Lung (tissue), 12 donors: ENCODE data around the gene SCGB1A1. TPM values are rescaled to one million over a fixed set of nuclear protein-coding genes. Genes with fewer than 3 reads are reported as not detected.
A peak's percentile ranks its signal among the peaks of the same experiment; 100 is the strongest.

Experiments
- ATAC-seq: fragments of 200-7000 bp; cut with Tn5 transposase; one replicate; pipeline ENCODE4 v1.9.1; 2020; ENCODE audit warnings: moderate number of reproducible peaks; ENCODE audit not compliant: insufficient read depth, low FRiP score
- DNase-seq, 3 donors: peaks; one replicate each; pipeline ENCODE4 v3.0.0-alpha.2; 2013 to 2017
- H3K27ac ChIP-seq, 2 donors: one replicate each; pipeline ENCODE4 v1.5.1; 2013; ENCODE audit warnings: mild to moderate bottlenecking in 2 of 2, moderate library complexity in 2 of 2, control low read depth in 1 of 2, inconsistent platforms in 1 of 2, low read depth in 1 of 2, low read length in 1 of 2
- H3K27me3 ChIP-seq, 3 donors: one replicate each; pipeline ENCODE4 v1.5.1; 2013; ENCODE audit warnings: low read length in 2 of 3; ENCODE audit not compliant: control insufficient read depth in 3 of 3, insufficient read depth in 3 of 3
- H3K36me3 ChIP-seq, 4 donors: one replicate each; pipeline ENCODE4 v1.5.1; 2013; ENCODE audit warnings: low read length in 4 of 4, mild to moderate bottlenecking in 1 of 4, moderate library complexity in 1 of 4; ENCODE audit not compliant: control insufficient read depth in 4 of 4, insufficient read depth in 4 of 4
- H3K4me1 ChIP-seq, 5 donors: one replicate each; pipeline ENCODE4 v1.5.1; 2013; ENCODE audit warnings: low read length in 5 of 5, mild to moderate bottlenecking in 2 of 5, moderate library complexity in 1 of 5; ENCODE audit not compliant: control insufficient read depth in 5 of 5, insufficient read depth in 5 of 5
- H3K4me3 ChIP-seq: one replicate; pipeline ENCODE4 v1.5.1; 2013; ENCODE audit warnings: mild to moderate bottlenecking, control low read depth, moderate library complexity
- H3K9ac ChIP-seq, 2 donors: one replicate each; pipeline ENCODE4 v1.5.1; 2013; ENCODE audit warnings: low read length in 2 of 2, control low read depth in 1 of 2; ENCODE audit not compliant: insufficient read depth in 1 of 2
- H3K9me3 ChIP-seq, 4 donors: one replicate each; pipeline ENCODE4 v1.5.1; 2013; ENCODE audit warnings: low read length in 3 of 4, mild to moderate bottlenecking in 1 of 4, moderate library complexity in 1 of 4; ENCODE audit not compliant: control insufficient read depth in 4 of 4, insufficient read depth in 3 of 4
- CTCF ChIP-seq: IDR thresholded peaks from 2 replicates; pipeline ENCODE4 v1.5.1; 2012; ENCODE audit warnings: mild to moderate bottlenecking; ENCODE audit errors: control extremely low read depth, extremely low read depth
- WGBS, 2 donors: extraction: QIAGEN DNeasy Blood & Tissue Kit; methylation state at CpG; one replicate each; pipeline ENCODE4 v1.1.7; 2013; 5-methylcytosine and 5-hydroxymethylcytosine counted together
- polyA plus RNA-seq, 2 donors: library from polyadenylated mRNA; stranded (reverse); fragments of 200-250 nt; gene quantifications; one replicate each; pipeline ENCODE4 v1.2.1, GENCODE V29; 2013
- total RNA-seq, 2 donors: library from RNA; depleted of rRNA in 1 of 2; stranded (reverse); fragments of >200 nt in 1 of 2; gene quantifications; one replicate each; pipeline ENCODE4 v1.2.1, GENCODE V29; 2014 to 2021
- donor health status: control.
- donor health status: control.
- donor health status: Bipolar disorder and iron deficiency.
- donor health status: healthy.
- donor health status: DM: yes; HTN: yes; CAD: no.

Gene SCGB1A1
- total and polyA plus RNA-seq, 4 donors = 16.0 to 6,099 (median 3,995) TPM

- 44 to 53% methylated on average over 20 to 22 of the region's 22 CpGs for WGBS, 2 donors
- H3K9ac ChIP-seq = peak overlapping the region in 1 of 2 donors; percentile 36
- H3K4me1 ChIP-seq = peaks cover 10 to 83% (median 36%) of the 10 kb centered on the region in 5 donors
These were observed 20.5 kb upstream of the SCGB1A1 start for GRCh38 chr11:62398011-62398994.

DNA sequence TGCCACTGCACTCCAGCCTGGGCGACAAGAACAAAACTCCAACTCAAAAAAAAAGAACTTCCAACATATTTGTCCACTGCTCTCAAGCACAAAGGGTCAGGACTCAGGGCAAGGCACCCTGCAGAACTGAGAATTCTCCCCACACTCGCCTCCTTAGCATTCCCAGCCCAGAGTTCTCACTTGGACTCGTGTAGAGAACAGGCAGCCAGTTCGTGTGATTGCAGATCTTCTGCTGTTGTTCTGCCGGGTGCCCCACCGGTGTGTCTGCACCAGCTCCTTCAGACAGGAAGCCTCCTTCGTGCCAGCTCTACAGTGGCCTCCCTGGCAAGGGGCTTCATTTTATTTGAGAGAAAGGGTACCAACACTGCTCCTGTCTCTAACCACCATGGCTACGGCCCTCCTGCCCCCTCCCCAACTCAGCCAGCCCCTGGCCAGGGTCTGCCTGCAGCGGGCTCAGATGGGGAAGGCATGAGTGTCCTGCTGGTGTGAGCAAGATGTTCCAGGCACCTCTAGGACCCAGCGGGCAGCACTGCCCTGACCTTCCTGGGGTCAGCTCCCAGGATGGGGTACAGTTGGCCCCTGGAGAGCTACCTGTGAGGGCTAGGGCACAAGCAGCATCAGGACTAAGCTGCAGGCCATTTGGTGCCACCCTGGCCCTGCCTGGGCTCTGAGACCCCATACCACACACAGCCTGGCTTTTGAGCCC is 19.5 kb upstream of the SCGB1A1 start:
- 59 to 61% methylated on average over 10 of the region's 10 CpGs for WGBS, 2 donors
- Histone ChIP-seq H3K27me3 (no peaks in the 10 kb centered on the region), H3K9me3 (no peaks in the 10 kb centered on the region), H3K4me1 (peaks cover 10 to 85% (median 36%) of the 10 kb centered on the region in 5 donors), H3K27ac (peak overlapping the region in 1 of 2 donors; percentile 73), H3K9ac (peak overlapping the region in 1 of 2 donors; percentile 55), H3K36me3 (no peaks in the 10 kb centered on the region), H3K4me3 (no peak overlapping the region)
- ATAC-seq (no peak), DNase-seq (no peak)
- TF ChIP-seq CTCF = no peak

More at GRCh38 chr11:62398011-62398994, 20.5 kb upstream of the SCGB1A1 start:
- TF ChIP-seq CTCF = no peak
- H3K9me3 ChIP-seq = no peaks in the 10 kb centered on the region
- H3K36me3 ChIP-seq = no peaks in the 10 kb centered on the region
- H3K27ac ChIP-seq = peak overlapping the region in 1 of 2 donors; percentile 40
- no peak for ATAC-seq
- peak in 1 of 3 donors; percentile 44 for DNase-seq
- no peak overlapping the region for H3K4me3 ChIP-seq
- no peaks in the 10 kb centered on the region for H3K27me3 ChIP-seq

DNA sequence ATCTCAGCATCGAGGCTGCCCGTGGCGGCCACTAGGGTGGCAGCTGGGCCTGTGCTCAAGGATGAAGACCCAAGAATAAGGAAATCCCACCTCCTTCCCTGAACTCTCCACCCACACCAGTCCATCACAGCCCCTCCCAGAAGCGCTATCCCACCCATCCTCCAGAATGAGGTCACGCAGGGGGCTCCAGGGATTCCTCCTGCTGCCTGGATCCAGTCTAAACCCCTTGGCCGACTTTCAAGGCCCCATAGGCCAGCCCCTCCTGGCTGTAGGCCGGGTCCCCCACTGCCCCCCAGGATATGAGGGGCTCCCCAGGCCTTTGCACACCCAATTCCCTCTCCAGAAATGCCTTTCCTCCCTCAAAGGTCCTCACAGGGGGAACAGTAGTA is 19.0 kb upstream of the SCGB1A1 start:
- 60 to 79% methylated on average over 7 of the region's 7 CpGs for WGBS, 2 donors
- Histone ChIP-seq H3K4me3 (no peak overlapping the region), H3K9ac (peak overlapping the region in 1 of 2 donors; percentile 55), H3K36me3 (no peaks in the 10 kb centered on the region), H3K4me1 (peaks cover 10 to 85% (median 36%) of the 10 kb centered on the region in 5 donors), H3K27me3 (no peaks in the 10 kb centered on the region), H3K27ac (peak overlapping the region in 1 of 2 donors; percentile 73), H3K9me3 (no peaks in the 10 kb centered on the region)
- DNase-seq = peak; percentile 83 to 87 (median 85)
- ATAC-seq = no peak
- TF ChIP-seq CTCF = no peak
